ENCODE results near the gene CEP43. TPM values are rescaled to one million over a fixed set of nuclear protein-coding genes. Genes with fewer than 3 reads are reported as not detected.
"Not testable (repeated sequence)": the region's sequence is repeated elsewhere in the genome, so short reads cannot be mapped to it uniquely, and the experiment has no call there.

Gene CEP43
- 18.5 and 19.5 TPM in 2 replicates for total RNA-seq (2014; rRNA removed; shearing (Covaris generic); ENCODE audit: low replicate concordance)

GRCh38 chr6:166999145-166999883 lies at the start of gene CEP43:
Gene CEP43, plus strand, starts transcription at chr6:166999397. Its CDS starts 16 bp downstream, at chr6:166999413.
- H3K36me3 ChIP-seq (ENCODE audit: insufficient read depth, low read length): peaks cover 43% of the 10 kb centered on the region; the same call in 1 of the 2 replicates
- H2AFZ ChIP-seq (ENCODE audit: low read length): peak within 1 kb of the TSS; percentile 96
- H3K4me3 ChIP-seq (ENCODE audit: low read length): peak within 1 kb of the TSS; percentile 97
- H3K27ac ChIP-seq (ENCODE audit: low read length): peak within 1 kb of the TSS; percentile 34
- no peaks in the 10 kb centered on the region for H3K27me3 ChIP-seq (ENCODE audit: low read length)
- H3K4me1 ChIP-seq (ENCODE audit: low read length): peaks cover 37% of the 10 kb centered on the region
- H3K79me2 ChIP-seq (ENCODE audit: low read length): peaks cover 93% of the 10 kb centered on the region
- no peaks in the 10 kb centered on the region for H3K9me2 ChIP-seq (replicated peaks; ENCODE audit: insufficient read depth, low read length)
- no peaks in the 10 kb centered on the region for H3K9me3 ChIP-seq (ENCODE audit: low read length)
- H4K20me1 ChIP-seq (ENCODE audit: insufficient read depth, low read depth, low read length): peaks cover 8% of the 10 kb centered on the region; the same call in 1 of the 2 replicates
- H3K4me2 ChIP-seq (ENCODE audit: low read depth, low read length, poor library complexity, severe bottlenecking): peak within 1 kb of the TSS; percentile 94
- DNase-seq: peak; percentile 98
- peak within 1 kb of the TSS; percentile 93 for H3K9ac ChIP-seq (ENCODE audit: low read length)

- H4K20me1 ChIP-seq (ENCODE audit: insufficient read depth, low read depth, low read length): no peaks in the 10 kb centered on the region
- DNase-seq: no peak
- no peak overlapping the region for H2AFZ ChIP-seq (ENCODE audit: low read length)
- no peaks in the 10 kb centered on the region for H3K27me3 ChIP-seq (ENCODE audit: low read length)
- peaks cover 6% of the 10 kb centered on the region; the same call in 1 of the 2 replicates for H3K36me3 ChIP-seq (ENCODE audit: insufficient read depth, low read length)
- peaks cover 20% of the 10 kb centered on the region for H3K79me2 ChIP-seq (ENCODE audit: low read length)
- no peaks in the 10 kb centered on the region for H3K9me2 ChIP-seq (replicated peaks; ENCODE audit: insufficient read depth, low read length)
- H3K4me2 ChIP-seq (ENCODE audit: low read depth, low read length, poor library complexity, severe bottlenecking): peak overlapping the region; percentile 61
- no peak overlapping the region for H3K4me3 ChIP-seq (ENCODE audit: low read length)
- peak overlapping the region; percentile 40 for H3K27ac ChIP-seq (ENCODE audit: low read length)
- H3K9ac ChIP-seq (ENCODE audit: low read length): peak overlapping the region; percentile 34; the same call in 1 of the 2 replicates
- peaks cover 35% of the 10 kb centered on the region for H3K4me1 ChIP-seq (ENCODE audit: low read length)
- H3K9me3 ChIP-seq (ENCODE audit: low read length): no peaks in the 10 kb centered on the region
These were observed 49.4 kb upstream of the CEP43 start for GRCh38 chr6:166949528-166950442.

- peaks cover 40% of the 10 kb centered on the region for H3K4me1 ChIP-seq (ENCODE audit: low read length)
- peak overlapping the region; percentile 40 for H3K27ac ChIP-seq (ENCODE audit: low read length)
- peak overlapping the region; percentile 47; the same call in 1 of the 2 replicates for H3K4me3 ChIP-seq (ENCODE audit: low read length)
- H3K36me3 ChIP-seq (ENCODE audit: insufficient read depth, low read length): peaks cover 6% of the 10 kb centered on the region; the same call in 1 of the 2 replicates
- H3K9ac ChIP-seq (ENCODE audit: low read length): peak overlapping the region; percentile 34; the same call in 1 of the 2 replicates
- H3K9me3 ChIP-seq (ENCODE audit: low read length): no peaks in the 10 kb centered on the region
- H3K27me3 ChIP-seq (ENCODE audit: low read length): no peaks in the 10 kb centered on the region
- peak overlapping the region; percentile 61 for H3K4me2 ChIP-seq (ENCODE audit: low read depth, low read length, poor library complexity, severe bottlenecking)
- H4K20me1 ChIP-seq (ENCODE audit: insufficient read depth, low read depth, low read length): no peaks in the 10 kb centered on the region
- H3K9me2 ChIP-seq (replicated peaks; ENCODE audit: insufficient read depth, low read length): no peaks in the 10 kb centered on the region
- H2AFZ ChIP-seq (ENCODE audit: low read length): peak overlapping the region; percentile 65; the same call in 1 of the 2 replicates
- no peak for DNase-seq
- H3K79me2 ChIP-seq (ENCODE audit: low read length): peaks cover 22% of the 10 kb centered on the region
These were observed 48.8 kb upstream of the CEP43 start for GRCh38 chr6:166950443-166950821.

- Histone ChIP-seq H3K4me2 (ENCODE audit: low read depth, low read length, poor library complexity, severe bottlenecking) (peak overlapping the region; percentile 61), H3K4me3 (ENCODE audit: low read length) (peak overlapping the region; percentile 47; the same call in 1 of the 2 replicates), H3K27ac (ENCODE audit: low read length) (peak overlapping the region; percentile 40; the same call in 1 of the 2 replicates), H2AFZ (ENCODE audit: low read length) (peak overlapping the region; percentile 65; the same call in 1 of the 2 replicates), H3K4me1 (ENCODE audit: low read length) (peaks cover 42% of the 10 kb centered on the region), H3K9ac (ENCODE audit: low read length) (peak overlapping the region; percentile 21; the same call in 1 of the 2 replicates), H3K79me2 (ENCODE audit: low read length) (peaks cover 28% of the 10 kb centered on the region)
- not testable (repeated sequence) for H3K9me2 ChIP-seq (replicated peaks; ENCODE audit: insufficient read depth, low read length); H3K9me3 ChIP-seq (ENCODE audit: low read length); H3K27me3 ChIP-seq (ENCODE audit: low read length); H3K36me3 ChIP-seq (ENCODE audit: insufficient read depth, low read length); H4K20me1 ChIP-seq (ENCODE audit: insufficient read depth, low read depth, low read length)
- peak; percentile 84 for DNase-seq
These were observed 48.1 kb upstream of the CEP43 start for GRCh38 chr6:166950892-166951669.

- Histone ChIP-seq H3K27me3 (ENCODE audit: low read length) (no peaks in the 10 kb centered on the region), H3K4me1 (ENCODE audit: low read length) (peaks cover 43% of the 10 kb centered on the region), H3K9me2 (replicated peaks; ENCODE audit: insufficient read depth, low read length) (no peaks in the 10 kb centered on the region), H4K20me1 (ENCODE audit: insufficient read depth, low read depth, low read length) (no peaks in the 10 kb centered on the region), H3K27ac (ENCODE audit: low read length) (peak overlapping the region; percentile 40; the same call in 1 of the 2 replicates), H3K36me3 (ENCODE audit: insufficient read depth, low read length) (peaks cover 3% of the 10 kb centered on the region; the same call in 1 of the 2 replicates), H3K9ac (ENCODE audit: low read length) (peak overlapping the region; percentile 33; the same call in 1 of the 2 replicates), H3K79me2 (ENCODE audit: low read length) (peaks cover 29% of the 10 kb centered on the region), H2AFZ (ENCODE audit: low read length) (no peak overlapping the region), H3K4me2 (ENCODE audit: low read depth, low read length, poor library complexity, severe bottlenecking) (peak overlapping the region; percentile 61), H3K9me3 (ENCODE audit: low read length) (no peaks in the 10 kb centered on the region), H3K4me3 (ENCODE audit: low read length) (no peak overlapping the region)
- DNase-seq: no peak
These were observed 47.5 kb upstream of the CEP43 start for GRCh38 chr6:166951670-166952060.

GRCh38 chr6:166952121-166952520 lies 47.1 kb upstream of the CEP43 start:
- no peak overlapping the region for H3K4me3 ChIP-seq (ENCODE audit: low read length)
- H3K9ac ChIP-seq (ENCODE audit: low read length): peak overlapping the region; percentile 33; the same call in 1 of the 2 replicates
- peaks cover 3% of the 10 kb centered on the region; the same call in 1 of the 2 replicates for H3K36me3 ChIP-seq (ENCODE audit: insufficient read depth, low read length)
- no peak for DNase-seq
- H3K27ac ChIP-seq (ENCODE audit: low read length): 0 out of 2 replicates have a peak overlapping the region, but pooled peaks have one; percentile 40
- H4K20me1 ChIP-seq (ENCODE audit: insufficient read depth, low read depth, low read length): no peaks in the 10 kb centered on the region
- peak overlapping the region; percentile 61 for H3K4me2 ChIP-seq (ENCODE audit: low read depth, low read length, poor library complexity, severe bottlenecking)
- no peaks in the 10 kb centered on the region for H3K9me2 ChIP-seq (replicated peaks; ENCODE audit: insufficient read depth, low read length)
- H3K79me2 ChIP-seq (ENCODE audit: low read length): peaks cover 29% of the 10 kb centered on the region
- no peaks in the 10 kb centered on the region for H3K27me3 ChIP-seq (ENCODE audit: low read length)
- no peak overlapping the region for H2AFZ ChIP-seq (ENCODE audit: low read length)
- H3K4me1 ChIP-seq (ENCODE audit: low read length): peaks cover 48% of the 10 kb centered on the region
- no peaks in the 10 kb centered on the region for H3K9me3 ChIP-seq (ENCODE audit: low read length)

- no peak for DNase-seq
- Histone ChIP-seq H3K9ac (ENCODE audit: low read length) (no peak overlapping the region), H3K4me2 (ENCODE audit: low read depth, low read length, poor library complexity, severe bottlenecking) (no peak overlapping the region), H3K27ac (ENCODE audit: low read length) (no peak overlapping the region), H3K4me1 (ENCODE audit: low read length) (peaks cover 55% of the 10 kb centered on the region), H3K79me2 (ENCODE audit: low read length) (peaks cover 29% of the 10 kb centered on the region), H3K9me2 (replicated peaks; ENCODE audit: insufficient read depth, low read length) (no peaks in the 10 kb centered on the region), H2AFZ (ENCODE audit: low read length) (no peak overlapping the region), H3K4me3 (ENCODE audit: low read length) (no peak overlapping the region), H3K27me3 (ENCODE audit: low read length) (no peaks in the 10 kb centered on the region), H4K20me1 (ENCODE audit: insufficient read depth, low read depth, low read length) (no peaks in the 10 kb centered on the region), H3K9me3 (ENCODE audit: low read length) (no peaks in the 10 kb centered on the region), H3K36me3 (ENCODE audit: insufficient read depth, low read length) (peaks cover 3% of the 10 kb centered on the region; the same call in 1 of the 2 replicates)
These were observed 46.4 kb upstream of the CEP43 start for GRCh38 chr6:166952567-166953486.
